Right hindlimb (tissue), 1 donor: ENCODE measurements around the gene NFIA.
A peak's percentile ranks its signal among the peaks of the same experiment; 100 is the strongest.

Experiments
- DNase-seq: peaks from one replicate; pipeline ENCODE4 v3.0.0-alpha.2; 2018

Gene NFIA

DNA sequence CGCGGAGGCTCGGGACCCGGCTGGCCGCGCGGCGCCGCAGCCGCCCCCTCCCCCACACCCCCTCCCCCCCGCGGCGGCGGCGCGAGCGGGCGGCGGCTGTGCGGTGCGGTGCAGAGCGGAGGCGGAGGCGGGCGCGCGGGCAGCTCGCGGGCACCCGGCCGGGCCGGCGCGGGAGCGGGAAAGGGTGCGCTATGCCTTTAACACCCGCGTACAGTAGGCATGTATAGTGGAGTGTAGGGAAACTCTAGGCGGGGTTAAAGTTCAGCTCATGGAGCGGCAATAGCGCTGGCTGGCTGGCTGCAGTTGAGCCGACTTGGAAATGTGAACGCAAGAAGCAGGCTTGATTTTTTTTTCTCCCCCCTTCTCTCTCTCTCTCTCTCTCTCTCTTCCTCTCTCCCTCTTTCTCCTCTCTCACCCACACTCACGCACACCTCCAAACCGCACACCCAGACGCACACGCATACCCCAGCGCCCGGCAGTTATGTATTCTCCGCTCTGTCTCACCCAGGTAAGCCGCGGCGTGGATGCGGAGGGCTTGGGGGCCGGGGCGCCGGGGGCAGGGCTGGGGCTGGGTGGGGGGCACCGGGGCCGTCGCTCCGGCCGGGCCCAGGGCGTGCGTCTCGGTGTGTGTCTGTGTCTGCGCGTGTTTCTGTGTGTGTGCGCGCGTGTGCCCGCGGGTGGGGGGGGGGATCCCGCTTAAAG is at the start of gene NFIA:
NFIA (plus strand) TSS at position 251 of the 702 bp plus-strand sequence.
- DNase-seq: peak; percentile 83

DNA sequence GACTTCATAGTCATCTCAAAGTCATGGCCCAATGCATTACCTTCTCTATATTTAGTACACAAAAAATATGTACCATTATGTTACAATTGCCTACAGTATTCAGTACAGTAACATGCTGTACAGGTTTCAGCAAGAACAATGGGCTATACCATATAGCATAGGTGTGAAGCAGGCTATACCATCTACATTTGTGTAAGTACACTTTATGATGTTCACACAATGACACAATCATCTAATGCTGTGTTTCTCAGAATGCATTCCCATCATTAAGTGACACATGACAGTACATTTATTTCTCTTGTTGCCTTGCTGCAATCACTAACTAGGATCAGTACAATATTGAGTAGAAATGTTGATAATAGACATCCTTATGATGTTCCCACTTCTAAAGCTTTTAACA is 46.5 kb upstream of the NFIA start:
- DNase-seq: no peak

DNA sequence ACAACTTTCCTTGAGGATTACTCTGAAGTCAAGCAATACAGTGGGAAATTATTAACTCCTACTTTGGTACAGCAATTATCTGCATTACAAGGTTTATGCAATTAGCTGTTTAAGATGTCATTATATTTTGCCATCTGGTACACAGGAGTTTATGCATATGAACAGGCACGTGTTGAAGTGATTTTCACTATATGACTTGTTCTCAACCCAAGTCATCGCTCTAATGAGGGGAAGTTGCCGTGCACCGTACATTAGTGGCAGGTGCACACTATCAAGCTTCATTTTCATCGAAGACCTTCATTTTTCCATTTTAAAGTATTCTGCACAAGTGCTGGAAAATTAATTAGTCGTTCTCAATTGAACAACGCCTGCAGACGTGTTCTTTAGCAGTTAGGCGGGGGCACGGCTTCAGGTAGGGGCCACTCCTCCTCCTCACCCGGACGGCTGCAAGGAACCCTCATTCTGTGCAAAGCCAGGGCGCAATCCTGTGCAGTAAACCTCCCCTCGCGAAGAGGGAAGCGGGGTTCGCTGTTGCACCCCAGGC is 39.8 kb upstream of the NFIA start:
- DNase-seq: no peak

DNA sequence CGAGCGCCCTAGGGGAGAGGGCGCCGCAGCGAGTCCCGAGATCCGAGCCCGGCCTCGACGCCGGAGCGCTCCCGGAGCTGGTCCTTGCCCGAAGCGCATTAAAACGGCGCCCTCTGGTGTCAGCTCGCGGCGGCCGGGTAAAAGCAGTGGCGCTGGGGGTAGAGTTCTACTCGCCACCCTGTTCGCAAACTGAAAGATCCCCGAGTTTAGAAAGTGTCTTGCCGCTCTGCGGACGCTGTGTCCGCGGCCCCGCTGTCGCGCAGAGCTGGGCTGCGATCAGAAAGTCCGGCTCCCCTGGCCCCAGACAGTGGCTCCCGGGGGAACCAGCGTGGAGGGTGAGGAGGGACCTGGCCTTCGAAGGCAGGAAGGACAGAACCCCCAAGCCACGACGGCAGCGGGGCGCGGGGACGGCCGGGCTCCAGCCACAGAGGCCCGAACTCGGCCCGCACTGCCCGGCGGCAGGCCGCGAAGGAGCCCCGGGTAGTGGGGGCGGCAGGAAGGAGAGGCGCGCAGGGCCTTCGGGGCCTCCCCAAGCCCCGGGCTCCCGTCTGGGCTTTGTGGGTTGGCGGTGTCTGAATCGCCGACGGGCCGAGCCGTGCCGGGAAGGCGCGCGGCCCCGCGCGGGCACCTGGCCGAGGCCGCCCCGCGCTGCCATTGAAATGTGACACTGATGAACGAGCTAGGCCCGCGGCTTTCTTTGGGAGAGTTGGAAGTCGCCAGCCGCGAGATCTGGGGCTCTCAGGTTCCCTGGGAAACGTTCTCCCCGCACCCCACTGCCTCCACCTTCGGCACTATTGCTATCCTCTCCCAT is 39.1 kb upstream of the NFIA start:
- DNase-seq: peak; percentile 91

DNA sequence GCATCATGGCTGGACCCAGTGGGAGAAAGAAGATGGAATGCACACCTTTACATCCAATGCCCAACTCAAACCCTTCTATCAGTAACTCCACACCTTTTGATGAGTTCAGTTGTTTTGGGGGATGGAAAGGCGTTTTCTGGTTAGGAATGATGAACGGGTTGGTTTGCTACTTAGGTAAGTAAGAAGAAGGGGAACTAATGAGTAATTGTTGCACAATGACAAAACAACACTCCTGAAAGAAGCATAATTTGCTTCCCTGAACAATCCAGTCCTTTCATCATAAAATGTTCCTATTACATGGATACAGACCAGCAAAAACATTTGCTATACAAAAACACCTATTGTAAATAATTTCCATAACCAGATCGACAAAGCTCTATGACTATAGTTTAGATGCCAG is 35.9 kb upstream of the NFIA start:
- DNase-seq: no peak

DNA sequence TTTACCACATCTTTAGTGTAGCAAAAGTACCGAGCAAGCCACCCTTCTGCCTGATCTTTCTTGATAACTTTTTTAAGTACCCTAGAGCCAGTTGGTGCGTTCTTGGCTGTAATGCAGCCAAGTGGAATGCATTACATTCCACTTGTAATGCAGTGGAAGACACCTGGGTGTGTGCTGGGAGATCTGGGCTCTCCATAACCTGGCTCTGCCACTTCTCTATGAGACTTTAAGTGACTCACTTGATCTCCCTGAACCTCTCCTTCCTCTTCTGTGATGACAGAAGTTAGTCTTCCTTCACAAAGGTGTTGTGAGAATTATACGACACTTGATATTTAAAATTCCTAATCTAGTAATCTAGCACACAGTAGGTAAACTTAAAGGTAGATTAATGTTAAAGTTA is 35.3 kb upstream of the NFIA start:
- no peak for DNase-seq

DNA sequence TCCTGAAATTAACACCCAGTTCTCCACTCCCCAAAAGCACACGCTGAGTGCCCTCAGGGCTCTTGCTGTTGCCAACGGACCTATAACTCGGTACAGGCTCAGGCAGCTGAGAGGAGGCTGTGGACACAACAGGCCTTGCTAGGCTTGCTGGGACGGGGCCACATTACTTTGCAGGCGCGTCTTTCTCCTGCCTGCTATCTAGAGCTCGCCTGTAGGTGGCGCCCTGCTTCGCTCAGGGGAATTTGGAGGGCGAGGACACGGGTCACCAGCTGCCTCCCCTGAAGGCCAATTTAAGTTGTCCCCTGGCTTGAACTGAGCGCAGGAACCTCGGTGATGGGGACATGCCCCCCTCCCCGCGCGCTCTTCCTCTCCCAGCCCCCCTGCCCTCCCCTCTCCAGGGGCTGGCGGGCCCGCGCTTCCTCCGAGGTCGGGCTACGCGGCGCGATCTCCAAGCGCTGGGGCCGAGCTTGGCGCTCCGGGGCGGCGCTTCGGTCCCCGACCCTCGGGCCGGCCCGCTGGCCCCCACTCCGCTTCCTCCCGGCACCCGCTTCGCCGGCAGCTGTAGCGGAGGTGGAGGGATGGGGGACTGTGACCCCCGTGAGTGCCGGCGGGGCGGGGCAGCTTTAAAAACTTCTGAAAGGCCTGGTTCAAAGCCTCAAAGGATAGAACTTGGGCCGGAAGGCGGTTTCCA is 32.4 kb upstream of the NFIA start:
- peak; percentile 95 for DNase-seq

DNA sequence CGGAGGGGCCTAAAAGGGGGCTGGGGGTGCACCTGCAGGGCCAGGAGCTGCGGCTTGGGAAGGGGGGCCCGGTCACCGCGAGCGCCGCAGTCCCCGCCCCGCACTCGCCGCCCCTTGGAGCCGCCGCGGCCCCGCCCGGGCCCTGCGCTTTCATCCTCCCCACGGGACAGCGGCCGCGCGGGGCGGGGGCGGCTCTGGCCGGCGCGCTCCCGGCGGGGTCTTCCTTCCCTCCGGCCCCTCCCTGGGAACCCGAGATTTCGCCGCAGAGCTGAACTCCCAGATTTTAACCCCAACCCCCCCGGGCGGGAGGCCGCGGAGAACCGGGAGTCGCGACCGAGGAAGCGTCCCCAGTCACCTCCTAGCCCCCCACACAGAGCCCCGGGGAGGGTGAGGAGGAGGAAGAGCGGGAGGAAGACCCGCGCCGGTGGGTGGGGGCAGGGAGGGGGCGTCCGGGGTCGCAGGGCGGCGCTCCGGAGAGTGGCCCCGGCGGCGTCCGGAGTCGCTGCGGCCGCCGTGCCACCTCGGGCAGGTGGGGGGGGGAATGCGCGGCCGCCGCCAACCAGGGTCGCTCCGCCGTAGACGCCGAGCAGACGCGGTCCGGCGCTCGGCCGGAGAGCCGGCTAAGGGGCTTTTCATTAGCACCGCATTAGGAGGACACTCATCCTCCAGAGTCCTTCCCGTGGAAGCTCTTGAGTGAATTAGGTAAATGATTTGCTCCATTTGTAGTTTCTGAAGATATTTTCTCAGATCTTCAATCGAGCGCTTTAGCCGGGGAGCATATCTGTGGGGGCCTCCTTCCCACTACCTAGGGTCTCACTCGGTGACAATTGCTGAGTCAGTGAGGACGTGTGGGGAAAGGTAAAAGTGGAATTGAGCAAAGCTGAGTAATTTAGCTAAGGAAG is 31.6 kb upstream of the NFIA start:
- DNase-seq: no peak

DNA sequence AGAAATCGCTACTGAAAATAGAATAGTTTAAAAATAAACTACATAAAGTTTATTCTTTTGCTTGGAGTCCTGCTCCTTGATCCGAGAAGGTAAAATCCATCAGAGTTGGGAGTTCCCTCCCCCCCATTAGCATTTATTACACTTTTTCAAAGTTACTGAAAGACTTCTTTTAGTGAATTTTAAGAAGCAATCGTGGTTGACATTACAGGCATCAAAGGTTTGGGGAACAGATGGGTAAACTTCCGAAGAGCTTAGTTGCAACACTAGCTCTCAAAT is 31.0 kb upstream of the NFIA start:
- no peak for DNase-seq

DNA sequence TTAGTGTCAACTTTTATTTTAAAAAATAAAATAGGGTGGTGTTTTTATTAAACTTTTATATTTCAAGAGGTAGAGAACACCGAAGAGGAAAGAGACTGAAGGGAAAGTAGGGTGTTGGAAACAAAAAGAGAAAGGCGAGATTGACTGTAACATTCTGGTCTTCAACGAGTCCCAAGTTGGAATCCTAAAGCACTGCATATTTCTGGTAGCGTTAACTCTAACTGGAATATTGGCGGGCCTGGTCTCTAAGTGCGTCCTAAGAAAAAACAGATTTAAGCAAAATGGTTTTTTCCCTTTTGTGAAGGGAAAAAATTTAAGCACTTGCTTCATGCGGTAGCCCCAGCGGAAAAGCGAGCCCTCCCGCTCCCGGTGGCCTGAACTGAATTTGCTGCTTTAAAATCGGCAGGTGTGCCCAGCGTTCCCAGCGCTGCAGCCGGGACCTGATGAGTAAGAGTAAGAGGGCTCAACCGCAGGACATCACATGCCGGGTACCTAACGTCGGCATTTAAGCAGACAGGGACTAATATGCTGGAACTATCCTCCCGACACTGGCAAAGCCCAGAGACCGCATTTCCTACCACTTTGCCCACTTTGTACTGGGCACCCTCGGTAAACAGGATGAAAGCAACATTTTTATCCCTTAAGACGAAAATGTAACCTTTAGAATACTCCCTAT is 30.5 kb upstream of the NFIA start:
- peak; percentile 51 for DNase-seq

DNA sequence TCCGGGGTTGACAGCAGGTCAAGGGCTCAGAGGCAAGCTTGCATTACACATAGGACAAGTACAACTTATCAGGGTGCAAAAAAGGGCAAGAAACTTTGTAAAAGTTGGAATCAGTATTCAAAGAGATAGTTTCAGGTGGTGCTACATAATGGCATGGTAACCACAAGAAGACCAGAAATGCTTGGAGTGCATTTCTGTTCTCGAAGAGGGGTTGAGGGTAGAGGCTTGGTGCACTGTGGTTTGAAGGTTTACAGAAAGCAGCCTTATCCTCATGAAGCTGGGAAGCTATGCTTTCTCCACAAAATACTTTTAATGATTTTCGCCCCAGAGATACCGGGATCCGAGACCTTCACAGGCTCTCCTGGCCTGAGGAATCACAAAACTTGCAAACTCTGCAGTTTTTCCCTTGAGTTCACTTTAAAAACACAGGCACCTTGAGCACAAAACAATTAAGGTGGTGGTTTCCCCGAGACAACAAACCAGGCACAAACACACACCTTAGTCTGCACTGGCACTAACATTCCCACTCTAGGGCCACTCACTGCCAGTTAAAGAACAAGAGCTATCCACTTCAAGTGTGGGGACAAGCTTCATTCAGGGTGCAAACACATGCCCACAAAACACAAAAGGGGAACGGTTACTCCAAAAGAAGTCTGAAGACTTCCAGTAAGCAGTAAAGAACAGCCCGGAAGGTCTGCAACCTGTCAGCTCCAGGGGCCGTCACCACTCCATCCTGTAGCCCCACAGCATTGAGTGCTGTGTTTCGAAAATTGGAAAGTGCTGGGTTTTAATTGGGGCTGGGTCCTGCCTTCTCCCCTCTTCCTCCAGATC is 29.8 kb upstream of the NFIA start:
- DNase-seq: peak; percentile 41

DNA sequence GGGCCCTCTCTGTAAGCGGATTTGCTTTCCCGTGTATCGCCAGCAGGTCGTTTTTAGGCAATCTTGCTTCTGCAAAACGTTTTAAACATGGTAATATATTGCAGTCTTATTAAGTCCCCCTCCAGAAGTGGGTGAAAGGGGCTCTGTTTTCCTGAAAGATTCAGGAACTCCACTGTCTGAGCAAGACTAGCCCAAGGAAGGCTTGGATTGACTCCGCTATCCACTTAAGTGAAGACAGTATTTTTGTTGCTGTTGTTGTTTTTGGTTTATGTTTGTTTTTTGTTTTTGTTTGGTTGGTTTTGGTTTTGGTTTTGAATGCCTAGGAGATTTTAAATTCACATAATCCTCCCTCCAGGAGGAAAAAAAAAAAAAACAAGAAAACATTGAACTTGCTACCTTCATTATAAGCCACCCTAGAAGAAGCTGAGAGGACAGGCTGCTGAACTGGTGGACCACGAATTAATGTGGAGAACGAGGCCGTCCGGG is 29.1 kb upstream of the NFIA start:
- no peak for DNase-seq

DNA sequence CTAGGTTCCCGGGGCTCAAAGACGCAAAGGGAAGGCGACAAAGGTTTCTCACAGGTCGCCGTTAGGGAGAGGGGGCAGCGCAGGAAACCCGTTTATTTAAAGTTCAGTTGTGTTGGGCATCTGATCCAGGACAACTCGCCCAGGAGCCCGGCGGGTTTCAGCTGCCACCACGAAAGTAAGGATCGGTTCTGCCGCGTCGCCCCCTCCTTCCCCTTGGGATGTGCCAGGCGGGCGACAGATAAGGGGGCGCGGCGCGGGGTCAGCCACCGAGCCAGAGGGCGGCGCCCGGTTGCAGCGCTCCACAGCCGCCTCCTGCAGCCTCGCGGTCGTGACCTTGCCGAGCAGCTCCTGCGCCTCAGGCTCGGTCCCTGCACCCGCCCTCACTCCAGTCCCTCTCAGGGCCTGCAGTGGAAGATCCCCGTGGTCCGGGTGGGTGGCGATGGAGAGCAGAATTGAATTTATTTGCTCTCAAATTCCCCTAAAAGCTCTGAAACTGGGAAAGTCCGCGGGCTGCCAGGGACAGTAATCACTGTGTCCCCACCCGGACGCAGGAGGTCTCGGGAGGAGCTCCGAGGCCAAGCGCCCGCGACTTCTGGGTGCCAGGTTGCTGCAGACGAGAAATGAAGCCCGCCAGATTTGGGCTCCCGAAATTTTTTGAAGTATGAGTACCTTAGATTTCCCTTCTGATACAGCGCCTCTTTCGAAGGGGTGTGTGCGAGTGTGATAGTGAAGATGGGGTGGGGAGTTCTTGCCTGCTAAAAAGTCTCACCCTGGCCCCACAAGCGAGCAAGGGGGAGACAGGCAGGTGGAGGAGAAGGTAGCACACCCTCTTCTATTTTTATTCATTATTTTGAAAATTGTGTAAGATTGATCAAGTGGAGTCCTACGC is 28.4 kb upstream of the NFIA start:
- peak; percentile 56 for DNase-seq

DNA sequence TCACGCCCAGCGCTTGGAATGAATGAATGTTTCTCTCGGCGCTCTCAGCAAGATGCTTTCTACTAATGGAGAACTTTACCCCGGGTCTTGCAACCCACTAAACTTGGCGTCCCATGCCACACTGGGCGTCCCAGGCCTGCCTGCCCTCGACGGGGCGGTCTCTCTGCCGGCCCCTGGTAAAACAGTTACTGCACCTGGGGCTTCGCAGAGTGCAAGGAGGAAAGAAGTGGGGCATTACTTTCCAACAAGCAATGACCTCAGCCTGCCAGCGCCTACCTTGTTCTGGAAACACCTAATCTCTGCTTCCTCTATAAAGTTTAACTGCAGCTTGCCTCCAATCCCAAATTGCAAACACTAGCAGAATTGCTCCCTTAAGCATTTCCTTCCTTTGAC is 27.8 kb upstream of the NFIA start:
- DNase-seq: no peak

DNA sequence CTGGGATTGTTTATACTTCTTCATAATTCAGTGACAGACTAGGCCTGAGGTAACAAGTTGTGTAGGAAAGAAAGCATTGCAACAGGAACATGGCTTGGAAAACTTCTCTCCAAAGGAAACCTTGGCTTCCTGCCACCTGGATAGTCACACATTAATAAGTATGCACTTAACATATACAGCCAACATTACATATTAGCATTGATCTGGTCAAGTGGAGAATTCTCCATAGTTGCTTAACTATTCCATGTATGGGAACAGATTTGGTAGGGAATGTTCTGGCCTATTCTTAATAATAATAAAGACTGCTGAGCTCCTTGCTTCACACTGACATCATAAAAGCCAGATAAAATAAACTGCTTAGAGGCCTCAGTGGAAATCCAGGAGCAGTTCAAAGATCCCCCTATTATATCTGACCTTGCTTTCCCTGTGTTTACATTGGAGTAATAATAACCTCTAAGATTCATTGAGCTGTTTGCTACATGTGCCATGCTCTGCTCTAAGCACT is 27.2 kb upstream of the NFIA start:
- DNase-seq: peak; percentile 73

DNA sequence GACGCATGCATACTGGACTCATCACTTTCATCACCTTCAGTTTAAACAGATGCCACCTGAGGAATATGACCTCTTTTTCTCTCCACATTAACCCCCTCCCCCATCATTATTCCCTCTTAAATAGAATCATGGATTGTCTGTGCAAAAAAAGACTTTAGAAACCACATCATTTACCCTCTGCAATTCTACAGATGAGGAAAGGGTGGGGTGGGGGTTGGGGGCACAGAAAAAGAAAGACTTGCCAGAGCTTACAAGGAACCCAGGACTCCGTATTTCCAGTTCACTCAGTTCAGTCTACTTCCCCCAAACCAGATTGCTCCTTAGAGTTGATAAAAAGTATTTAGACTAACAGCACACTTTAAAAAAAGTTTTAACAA is 26.2 kb upstream of the NFIA start:
- DNase-seq: no peak

DNA sequence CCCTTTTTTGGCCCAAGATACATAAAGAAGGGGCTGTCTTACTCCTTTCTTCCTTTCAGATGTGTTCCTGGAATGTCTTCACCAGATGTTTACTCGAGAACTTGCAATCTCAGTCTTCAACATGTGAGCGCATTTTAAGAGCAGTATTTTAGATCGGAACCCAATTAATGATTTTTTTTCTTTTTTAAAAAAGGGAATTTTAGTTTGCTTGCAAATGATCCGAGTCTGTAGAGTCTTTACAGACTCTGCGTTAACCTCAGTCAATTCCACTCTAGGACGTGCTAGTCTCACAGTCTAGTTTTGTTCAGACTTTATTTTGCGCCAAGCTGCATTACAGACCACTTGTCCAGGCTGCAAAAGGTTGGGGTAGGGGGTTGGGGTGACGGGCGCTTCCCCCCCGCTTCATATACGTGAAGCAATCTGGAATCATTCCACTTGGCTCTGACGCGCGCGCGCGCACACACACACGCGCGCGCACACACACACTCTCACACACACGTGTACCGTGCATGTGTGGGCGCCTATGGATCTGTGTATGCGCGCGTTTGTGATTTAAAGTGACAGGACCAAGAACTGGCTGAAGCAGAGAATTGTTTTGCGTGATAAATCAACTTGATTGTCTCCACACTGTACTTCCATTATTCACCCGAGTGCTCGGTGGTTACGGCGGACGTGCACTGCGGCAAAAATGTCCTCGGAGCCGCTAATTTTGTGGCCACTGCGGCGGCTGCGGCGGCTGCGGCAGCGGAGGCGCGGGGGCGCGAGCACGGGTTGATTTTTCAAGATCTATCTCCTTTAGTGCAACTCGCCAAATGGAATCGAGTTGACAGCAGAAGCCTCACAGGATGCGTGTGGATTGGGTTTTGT is 25.6 kb upstream of the NFIA start:
- peak; percentile 91 for DNase-seq

DNA sequence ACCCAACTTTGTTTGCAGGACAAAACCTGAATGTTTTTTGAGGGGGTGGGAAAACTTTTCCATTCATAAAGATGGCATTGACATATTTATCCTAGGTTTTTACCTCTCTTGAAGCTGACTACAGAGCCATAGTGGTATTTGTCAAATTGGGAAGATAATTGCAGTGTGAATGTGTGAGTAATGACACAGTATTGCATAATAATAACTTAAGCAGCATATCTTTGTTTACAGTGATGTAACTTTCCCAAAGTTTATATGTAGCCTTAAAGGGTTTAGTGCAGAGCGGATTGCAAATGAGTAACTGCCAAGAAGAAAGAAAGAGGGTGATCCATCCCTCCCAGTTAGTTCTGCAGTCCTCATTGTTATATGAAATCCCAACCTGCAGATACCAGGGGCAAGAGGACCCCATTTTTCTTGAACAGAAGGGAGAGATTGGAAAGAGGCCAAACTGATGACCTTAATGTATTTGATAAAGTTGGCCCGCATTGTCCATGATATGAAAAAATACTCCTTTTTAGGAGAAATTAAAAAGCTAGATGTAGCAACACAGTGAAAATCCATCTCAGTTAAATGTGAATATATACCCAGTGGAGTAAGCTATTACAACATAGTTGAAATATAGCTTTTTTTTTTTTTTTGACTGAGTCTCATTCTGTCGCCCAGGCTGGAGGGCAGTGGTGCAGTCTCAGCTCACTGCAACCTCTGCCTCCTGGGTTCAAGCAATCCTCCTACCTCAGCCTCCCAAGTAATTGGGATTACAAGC is 23.7 kb upstream of the NFIA start:
- DNase-seq: no peak
